Stimulated activated CD8-positive, alpha-beta memory T cell treated with anti-CD3 and anti-CD28 coated beads, Interleukin-12 subunit alpha, Interleukin-12 subunit beta, amount 100 ng/mL, for 24 hours (primary cell): Measurements from ENCODE around the gene WEE2.
"Not testable (repeated sequence)": the region's sequence is repeated elsewhere in the genome, so short reads cannot be mapped to it uniquely, and the experiment has no call there.

Experiments
- DNase-seq: peaks from one replicate; pipeline ENCODE4 v3.0.0-alpha.2; 2020; ENCODE audit errors: extremely low read depth

Gene WEE2

DNA sequence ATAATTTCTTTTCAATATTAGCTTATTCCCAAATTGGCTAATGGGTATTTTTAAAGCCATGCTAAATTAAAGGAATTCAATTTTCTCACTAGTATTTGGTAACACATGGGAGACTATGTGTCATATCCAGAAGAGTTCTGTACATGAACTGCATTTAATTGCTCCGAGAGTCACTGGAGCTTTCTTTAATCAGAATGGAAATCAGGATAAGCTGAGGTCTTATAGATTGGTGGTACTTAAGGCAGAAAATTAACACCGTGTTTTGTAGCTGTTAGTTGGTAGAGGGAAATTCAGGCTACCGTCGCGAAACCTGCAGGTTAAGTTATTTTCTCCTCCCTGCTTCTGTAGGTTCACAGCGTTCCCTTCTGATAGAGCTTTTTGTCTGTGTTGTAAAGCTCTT is at the start of gene WEE2:
Gene WEE2, plus strand, starts transcription at position 3 of the 400 bp plus-strand sequence. CDS start 406 bp downstream, outside the sequence.
- DNase-seq, result no peak

DNA sequence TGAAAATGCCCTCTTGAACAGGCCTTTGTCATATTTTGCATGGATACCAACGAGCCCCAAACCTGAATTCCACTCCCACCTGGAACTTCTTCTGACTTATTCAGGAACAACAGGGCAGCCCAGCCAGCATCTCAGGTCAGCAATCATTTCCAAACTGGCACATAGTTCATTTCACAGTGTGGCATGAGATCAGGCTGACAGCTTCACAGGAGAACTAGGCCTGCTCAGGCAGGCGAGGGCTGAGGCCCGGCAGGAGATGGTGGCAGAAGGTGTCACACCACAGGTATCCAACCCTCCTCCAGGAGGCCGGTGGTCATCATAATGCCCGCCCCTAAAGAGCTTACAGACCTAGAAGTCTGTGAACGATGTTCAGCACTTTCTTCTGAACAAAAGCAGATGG is 48.7 kb upstream of the WEE2 start:
- DNase-seq, result no peak

DNA sequence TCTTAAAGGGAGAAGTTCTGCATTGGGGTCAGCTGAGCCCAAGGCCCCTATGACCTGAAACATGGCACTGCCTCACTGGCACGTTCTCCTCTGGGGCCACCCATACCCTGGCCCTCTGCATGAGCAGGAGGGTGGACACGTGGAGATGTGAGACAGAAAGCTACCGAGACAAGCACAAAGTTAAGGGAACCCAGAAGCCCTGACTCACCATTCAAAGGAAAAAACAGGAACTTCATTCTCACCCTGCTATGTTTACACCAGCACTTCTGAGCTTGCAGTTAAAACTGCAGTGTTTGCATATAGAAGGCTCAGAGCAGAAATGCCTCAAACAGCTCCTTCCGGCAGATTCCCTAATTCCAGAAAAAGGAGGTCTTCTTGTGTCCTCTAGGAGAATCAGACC is 47.9 kb upstream of the WEE2 start:
- DNase-seq, result no peak

DNA sequence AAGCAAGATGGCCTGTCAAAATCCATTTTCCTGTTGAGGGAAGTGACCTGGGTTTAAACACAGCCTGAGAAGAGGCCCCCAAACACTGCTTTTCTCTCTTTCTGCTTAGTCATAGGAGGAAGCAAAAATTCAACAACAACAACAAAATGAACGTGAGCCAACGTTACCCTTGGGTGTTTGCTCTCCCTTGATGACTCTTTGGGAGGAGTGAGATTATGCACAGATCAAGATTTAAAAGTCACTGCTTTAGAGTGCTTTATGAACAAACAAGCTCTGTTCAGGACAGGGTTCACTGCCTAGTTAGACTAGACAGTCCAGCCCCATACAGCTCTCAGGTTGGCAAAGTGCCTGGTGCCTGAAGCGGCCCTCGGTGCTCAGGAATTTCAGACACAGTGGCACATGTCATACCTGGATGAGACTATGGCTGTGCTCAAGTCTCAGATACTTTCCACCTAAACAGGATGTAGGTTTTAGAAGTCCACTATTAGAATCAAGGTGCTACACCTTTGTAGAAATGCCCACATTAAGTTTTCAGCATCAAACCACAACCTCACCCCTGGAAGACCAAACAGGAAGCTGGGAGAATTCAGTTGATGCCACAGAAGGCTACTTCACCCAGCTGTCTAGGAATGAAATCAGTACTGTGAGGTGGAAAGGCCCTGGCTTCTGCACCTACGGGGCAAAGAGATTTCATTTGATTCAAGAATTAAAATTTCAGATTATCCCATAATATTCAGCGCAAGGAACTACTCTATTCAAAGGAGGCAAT is 44.9 kb upstream of the WEE2 start:
- no peak for DNase-seq

DNA sequence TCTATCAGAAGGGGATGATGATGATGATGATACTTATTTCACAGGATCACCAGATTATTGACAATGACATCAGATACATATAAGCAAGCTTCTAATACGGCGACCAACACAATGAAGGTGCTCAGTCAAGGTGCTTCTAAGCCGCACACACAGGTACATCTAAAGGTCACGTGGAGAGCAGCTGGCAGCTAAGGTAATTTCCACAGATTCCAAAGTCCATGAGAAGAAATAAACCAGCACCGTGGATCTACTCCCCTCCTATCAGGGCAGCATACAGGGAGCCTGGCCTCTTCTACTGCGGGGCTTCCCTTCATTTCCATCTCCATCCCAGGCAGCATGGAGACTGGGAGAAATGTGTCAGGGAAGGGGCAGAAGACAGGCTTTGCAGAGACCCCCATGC is 43.7 kb upstream of the WEE2 start:
- DNase-seq, result no peak

DNA sequence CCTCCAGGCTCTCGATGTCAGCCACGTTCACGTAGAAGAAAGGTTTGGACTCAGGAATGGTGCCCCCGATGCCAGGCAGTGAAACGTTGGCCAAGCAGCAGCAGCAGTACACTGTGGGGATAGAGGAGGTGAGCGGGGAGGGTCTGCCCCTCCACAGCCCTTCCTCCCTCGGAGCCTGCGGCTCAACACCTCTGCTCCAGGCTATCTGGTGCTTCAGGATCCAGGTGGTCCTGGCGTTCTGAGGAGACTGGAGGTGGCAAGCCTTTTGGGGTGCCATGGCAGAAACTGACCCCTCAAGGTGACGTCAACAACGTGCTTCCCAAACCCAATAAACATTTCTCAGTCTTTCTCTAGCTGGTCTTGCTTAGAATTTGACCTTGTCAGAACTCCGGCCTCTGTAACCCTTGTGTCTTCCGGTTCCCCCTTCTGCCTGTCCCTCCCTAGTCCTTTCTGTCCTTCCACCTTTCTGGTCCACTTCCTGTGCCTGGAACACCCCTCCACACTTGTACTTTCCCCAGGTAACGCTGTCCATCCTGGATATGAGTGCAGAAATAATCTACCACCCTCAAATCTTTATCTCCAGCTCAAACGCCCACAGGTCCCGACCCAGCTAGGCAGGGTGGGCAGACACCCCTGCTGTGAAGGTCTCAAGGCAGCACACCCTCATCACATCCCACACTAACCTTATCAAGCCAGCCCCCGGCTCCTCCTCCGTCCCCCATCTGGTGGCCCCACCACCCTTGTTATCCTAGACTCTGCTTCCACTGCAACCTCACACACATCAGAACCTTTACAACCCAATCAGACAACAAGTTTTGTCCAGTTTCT is 42.7 kb upstream of the WEE2 start:
- no peak for DNase-seq

DNA sequence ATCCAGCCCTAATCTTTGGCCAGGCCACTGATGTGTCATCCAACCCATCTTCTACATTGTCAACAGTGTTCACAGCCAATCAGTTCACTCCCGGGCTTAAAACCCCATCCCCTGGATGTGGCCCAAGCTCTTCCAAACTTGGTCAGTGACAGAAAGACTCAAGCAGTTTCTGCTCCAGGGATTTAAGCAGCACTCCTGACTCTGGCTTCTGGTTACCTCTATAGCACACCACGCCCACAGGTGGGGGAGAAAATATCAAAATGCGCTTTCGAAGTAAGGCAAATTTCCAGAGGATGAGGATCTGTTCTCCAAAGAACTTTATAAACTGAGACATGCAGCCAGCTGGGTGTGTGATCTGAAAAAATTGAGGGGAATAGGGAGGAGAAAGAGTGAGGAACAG is 42.1 kb upstream of the WEE2 start:
- DNase-seq, result no peak

DNA sequence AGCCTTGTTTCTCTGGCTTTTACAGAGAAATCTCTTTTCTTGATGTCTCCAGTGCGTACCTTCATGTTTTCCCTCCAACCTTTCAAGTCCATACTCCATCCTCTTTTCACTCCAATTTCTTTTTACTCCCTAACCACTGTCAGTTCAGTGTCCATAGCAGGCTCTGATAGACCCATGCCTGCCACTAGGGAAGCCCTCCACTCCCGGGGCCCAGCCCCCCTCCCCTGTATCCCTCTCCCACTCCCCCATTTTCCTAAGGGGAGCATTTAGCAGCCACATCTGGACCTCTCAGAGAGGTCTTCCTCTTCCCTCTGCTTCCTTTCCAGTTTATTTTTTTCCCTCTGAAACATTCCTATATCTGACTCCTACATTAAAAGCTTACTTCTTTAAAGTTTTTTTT is 39.3 kb upstream of the WEE2 start:
- DNase-seq, result no peak

DNA sequence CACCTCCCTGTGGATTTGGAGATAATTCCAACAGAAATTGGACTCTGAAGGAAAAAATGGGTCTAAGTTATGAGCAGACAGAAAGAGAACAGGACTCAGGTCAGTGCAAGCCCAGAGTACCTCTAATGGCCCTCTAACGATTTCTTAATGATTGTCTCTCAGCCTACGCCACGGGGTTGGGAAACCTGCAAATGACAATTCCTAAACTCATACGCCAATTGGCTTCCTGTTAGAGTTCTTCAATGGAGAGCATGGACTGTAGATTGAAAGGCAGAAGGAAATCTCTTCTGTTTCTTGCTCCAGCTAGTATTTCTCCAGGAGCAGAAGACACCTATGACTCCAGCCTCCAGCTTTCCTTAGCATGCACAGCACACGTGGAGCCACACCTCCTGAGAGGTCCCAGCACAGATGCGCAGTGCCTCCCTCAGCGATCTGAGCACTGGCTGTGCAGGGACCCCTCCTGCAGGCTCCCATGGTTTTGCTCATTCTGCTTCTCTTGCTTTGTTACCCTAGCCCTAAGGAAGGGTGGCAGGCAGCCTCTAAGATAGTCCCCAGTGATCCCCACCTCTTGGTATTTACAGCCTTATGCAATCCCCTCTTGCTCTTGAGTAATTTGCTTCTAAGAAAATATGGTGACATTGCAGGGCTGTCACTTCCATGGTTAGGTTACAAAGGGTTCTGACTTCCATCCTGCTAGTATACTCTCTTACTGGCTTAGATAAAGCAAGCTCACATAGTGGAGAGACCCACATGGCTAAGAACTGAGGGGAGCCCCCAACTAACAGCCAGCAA is 36.3 kb upstream of the WEE2 start:
- no peak for DNase-seq

DNA sequence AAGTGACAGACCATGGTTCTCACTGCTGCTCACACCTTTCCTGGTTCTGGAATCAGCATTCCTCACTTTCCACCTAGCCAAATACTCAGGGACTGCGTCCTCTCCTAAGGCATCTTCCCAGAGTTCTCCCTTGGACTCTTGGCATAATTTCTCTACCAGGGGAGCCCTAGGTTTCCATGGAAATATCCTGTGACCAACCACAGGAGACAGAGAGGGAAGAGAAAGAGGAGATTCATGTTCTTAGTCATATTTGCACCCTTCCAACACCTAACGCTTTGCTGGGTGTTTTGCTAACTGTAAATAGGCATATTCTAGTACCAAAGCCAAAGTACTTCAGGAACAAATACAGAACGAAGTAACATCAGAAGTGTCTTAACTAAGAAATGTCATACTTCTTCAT is 34.8 kb upstream of the WEE2 start:
- DNase-seq, result no peak

DNA sequence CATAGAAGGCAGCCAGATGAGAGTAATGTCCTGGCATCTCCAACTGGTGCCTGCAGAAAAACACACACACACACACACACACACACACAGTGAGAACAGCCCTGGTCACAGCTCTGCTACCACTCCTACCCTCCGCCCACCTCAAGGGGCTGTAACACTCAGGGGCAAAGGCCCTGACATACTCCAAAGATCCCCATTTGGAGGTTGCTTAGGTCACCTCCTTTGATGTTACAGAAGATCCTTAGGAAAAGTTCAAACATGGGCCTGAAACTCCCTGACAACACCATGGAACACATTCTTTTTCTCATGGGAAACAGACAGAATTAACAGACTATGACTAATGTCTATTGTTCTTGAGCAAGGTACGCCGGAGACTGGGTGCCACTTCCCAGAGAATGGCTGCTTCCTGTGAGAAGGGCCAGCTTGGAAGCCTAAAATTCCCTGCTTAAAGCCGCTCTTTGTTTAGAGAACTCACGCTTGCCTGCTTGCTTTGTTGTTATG is 33.9 kb upstream of the WEE2 start:
- DNase-seq, result no peak

DNA sequence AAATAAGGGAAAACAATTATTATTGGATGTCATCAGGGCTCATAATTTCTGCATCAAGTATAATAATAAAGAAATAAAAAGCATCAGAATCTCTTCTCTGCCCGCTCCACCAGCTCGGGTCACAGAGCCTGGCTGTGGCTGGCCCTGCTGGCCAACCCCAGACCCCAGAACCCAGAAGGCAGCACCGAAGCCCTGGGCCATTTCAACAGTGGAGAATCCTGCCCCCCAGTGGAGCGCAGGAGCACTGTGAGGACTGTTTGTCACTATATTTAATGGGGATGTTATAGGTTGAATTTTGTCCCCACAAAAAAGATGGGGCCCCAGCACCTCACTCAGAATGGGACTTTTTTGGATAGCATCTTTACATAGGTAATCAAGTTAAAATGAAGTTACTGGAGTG is 33.5 kb upstream of the WEE2 start:
- DNase-seq, result no peak

DNA sequence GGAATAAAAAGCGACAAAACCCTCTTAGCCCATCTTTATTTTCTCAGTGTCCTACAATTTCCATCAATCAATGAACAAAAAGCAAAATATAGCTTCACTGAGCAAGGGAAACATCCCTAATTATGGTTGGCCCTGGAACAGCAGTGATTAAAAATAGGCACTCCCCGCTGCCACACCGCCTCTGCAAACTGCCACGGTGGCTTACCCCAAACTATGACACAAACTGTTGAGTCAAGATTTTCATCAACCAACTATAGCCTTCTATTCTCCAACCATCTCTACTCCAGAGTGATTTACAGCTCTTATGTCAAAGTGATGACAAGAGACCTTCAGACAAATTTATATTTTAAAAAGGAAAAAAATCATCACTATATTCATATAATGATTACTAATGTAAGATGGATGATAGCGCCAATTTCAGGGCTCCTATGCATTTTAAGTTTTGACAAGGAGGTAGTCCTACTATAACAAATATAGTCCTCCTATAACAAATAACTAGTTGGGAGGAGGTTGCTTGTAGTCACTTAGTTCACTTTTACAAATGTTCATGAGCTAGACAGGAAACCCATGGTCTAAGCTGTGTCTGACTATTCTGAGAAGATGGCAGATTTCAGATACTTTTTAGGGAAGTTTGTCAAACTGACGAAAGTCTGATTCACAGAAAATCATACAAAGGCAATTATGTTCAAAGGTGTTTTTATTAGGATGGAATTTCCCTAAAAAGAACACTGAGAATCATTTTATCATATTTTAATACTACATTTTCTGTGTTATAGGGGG is 32.5 kb upstream of the WEE2 start:
- no peak for DNase-seq

DNA sequence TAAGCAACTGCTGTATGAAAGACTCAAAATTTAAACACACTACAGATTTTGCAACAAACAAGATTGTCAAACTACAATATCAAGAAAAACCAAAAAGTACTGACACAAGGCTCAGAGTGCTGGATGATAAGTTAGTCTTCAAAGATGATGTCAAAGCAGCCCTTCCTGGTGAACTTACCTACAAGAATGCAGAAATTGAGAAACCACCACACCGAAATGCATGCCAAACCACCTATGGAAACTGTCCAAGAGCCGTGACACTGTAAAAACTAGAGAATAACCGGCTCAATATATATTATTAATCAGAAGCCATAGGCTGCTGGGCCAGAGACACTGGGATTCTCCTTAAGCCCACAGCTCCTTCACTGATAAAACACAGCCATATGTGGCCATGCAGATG is 31.5 kb upstream of the WEE2 start:
- no peak for DNase-seq

DNA sequence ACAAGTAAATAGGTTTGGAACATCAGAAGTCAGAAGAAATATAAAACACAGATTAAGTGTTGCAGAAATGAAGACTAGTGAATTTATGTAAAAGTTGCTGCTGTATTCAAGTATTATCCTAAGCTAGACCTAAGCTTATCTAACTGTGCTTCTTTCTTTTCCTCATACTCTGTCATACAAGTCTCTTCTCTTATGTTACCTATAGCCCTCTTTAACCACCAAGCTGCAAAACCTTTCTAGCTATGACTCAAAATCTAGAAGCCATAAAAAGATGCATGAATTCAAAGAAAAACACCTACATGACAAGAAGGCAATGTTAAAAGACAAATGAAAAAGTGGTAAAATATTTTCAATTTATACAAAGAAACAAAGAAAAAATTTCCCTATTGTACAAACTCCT is 29.1 kb upstream of the WEE2 start:
- DNase-seq, result no peak

DNA sequence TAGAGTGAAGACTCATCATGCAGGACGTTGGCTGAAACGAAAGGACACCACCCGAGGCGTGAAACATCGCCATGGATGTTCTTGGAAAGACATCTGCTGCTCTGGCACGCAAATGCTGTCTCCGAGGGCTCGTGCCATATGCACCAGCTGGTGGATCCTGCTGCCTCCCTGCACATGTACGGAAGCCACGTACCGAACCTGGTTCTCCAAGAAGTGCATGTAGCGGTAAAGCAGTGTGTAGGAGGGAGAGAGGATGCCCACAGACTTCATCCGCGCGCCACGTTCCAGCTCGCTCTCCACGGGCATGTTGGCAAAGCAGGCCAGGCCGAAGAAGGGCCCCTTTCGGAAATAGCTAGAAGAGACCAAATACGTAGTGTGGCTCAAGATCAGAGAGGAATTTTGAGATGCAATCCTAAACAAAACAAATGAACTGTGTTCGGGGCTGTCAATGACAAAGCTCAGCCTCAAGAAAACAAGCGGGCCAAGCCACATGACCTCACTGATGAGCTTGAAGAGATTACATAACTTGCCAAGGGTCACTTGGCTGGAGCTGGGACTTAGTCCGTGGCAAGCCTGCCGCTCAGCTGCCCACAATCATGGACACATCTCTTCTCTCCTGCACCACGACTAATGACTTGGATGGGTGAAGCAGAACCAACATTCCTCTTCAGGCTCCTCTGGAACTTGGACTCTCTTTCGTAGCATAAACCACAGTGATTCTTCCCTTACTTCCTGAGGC is 22.7 kb upstream of the WEE2 start:
- no peak for DNase-seq

DNA sequence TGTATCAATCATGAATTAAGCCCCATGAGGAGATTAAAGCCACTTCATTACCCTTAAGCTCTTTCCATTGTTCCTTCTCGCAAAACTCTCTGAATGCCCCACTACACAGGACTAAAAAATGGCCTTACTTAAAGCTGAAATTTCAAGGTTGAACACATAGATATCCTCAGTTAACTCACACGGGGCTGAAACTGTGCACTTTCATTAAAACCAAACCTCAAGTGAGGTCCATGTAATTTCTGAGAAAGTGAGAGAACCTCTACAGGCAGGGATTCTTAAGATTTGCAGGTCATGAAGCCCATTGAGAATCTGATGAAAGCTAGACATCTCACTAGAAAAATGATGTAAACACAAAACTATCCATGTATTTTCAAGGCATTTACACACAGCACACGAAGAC is 22.1 kb upstream of the WEE2 start:
- no peak for DNase-seq

DNA sequence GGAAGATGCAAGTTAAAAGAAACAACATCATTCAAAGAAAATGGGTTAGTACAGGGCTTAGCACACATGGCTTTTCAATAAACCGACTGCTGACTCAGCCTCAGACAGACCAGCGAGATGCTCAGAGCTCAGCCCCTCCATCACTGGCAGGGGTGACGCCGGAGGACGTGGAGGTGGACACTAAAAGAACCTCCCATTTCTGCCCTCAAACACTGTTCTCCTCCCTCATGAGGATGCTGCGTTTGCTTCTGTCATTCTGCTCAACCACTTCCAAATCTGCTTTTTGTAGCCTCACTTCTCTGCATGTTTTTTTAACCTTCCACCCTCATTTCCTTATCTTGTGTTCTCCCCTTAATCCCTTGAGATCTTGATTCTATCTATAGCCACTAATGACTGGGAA is 21.5 kb upstream of the WEE2 start:
- DNase-seq, result no peak

DNA sequence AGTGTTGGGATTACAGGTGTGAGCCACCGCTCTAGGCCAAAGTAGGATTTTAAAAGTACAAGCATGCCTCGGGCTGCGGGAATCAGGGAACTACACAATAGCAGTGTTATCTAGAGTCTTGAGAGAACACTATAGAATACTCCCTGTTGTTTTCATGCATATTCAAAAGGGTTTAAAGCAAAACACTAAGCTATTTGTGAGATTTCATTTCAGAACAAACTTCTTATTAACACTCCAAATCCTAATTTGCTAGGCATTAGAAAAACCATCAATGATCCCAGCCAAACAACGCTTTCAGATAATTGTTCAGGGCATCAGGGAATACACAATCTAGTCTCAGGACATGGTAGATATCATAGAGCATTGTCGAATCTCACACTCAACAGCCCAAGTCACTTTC is 20.1 kb upstream of the WEE2 start:
- no peak for DNase-seq

DNA sequence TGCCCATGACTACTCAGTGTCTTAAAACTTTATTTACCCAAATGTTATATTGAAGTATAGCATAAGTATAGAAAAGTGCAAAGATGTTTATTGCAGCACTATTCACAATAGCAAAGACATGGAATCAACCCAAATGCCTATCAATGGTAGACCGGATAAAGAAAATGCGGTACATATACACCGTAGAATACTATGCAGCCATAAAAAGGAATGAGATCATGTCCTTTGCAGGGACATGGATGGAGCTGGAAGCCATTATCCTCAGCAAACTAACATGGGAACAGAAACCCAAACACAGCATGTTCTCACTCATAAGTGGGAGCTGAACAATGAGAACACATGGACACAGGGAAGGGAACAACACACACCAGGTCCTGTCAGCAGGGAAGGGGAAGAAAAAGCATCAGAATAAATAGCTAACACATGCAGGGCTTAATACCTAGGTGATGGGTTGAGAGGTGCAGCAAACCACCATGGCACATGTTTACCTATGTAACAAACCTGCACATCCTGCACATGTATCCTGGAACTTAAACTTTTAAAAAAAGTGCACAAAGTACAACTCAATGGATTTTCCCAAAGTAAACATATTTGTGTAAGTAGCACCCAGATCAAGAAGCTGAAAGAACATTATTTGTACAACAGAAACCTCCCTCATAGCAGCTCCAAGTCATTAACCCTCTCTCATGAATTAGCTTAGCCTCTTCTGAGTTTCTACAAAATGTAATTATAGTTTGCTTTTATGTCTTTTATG is 18.9 kb upstream of the WEE2 start:
- not testable (repeated sequence) for DNase-seq
